CD4-positive, alpha-beta memory T cell (primary cell): Measurements from ENCODE around the gene MED27. TPM values are rescaled to one million over a fixed set of nuclear protein-coding genes. Genes with fewer than 3 reads are reported as not detected.

ENCODE experiments used
- CTCF ChIA-PET: fragments of 350-600 bp; sonication (Branson Sonifier 250); formaldehyde crosslinking; loops from one replicate; lab custom pipeline; 2021; ENCODE audit warnings: inconsistent platforms; ENCODE audit not compliant: partially characterized antibody; lab: Charles Lee
- POLR2A ChIA-PET: fragments of 350-600 bp; sonication (Branson Sonifier 250); formaldehyde crosslinking; loops from one replicate; lab custom pipeline; 2021; ENCODE audit not compliant: partially characterized antibody; lab: Charles Lee
- DNase-seq, 5 donors: peaks; one replicate each; pipeline versions ENCODE4 v3.0.0 to v3.0.0-alpha.2; 2020 to 2022; ENCODE audit warnings: mixed read lengths in 1 of 5
- H3K27ac ChIP-seq: one replicate; pipeline ENCODE4 v1.7.0; 2013; ENCODE audit warnings: low read depth, low read length
- H3K27me3 ChIP-seq: 2 replicates; pipeline ENCODE4 v1.7.0; 2013; ENCODE audit warnings: mild to moderate bottlenecking, low read length, moderate library complexity; ENCODE audit not compliant: insufficient read depth
- H3K36me3 ChIP-seq: 2 replicates; pipeline ENCODE4 v1.7.0; 2013; ENCODE audit warnings: mild to moderate bottlenecking, low read length, moderate library complexity; ENCODE audit not compliant: insufficient read depth
- H3K4me1 ChIP-seq: 2 replicates; pipeline ENCODE4 v1.7.0; 2013; ENCODE audit warnings: mild to moderate bottlenecking, low read length, moderate library complexity; ENCODE audit not compliant: insufficient read depth
- H3K4me3 ChIP-seq, 2 donors: one replicate each; pipeline ENCODE4 v1.7.0; 2013; ENCODE audit warnings: low read length in 2 of 2, mild to moderate bottlenecking in 1 of 2
- H3K9me3 ChIP-seq, 2 donors: one replicate each; pipeline ENCODE4 v1.7.0; 2013; ENCODE audit warnings: low read length in 2 of 2, control low read depth in 1 of 2; ENCODE audit not compliant: control insufficient read depth in 1 of 2
- H3K27ac Mint-ChIP-seq, 7 donors: one replicate each; pipeline ENCODE4 v1.8.0; 2020 to 2021; ENCODE audit warnings: mixed read lengths in 7 of 7, mild to moderate bottlenecking in 6 of 7, inconsistent platforms in 3 of 7, moderate library complexity in 3 of 7
- H3K27me3 Mint-ChIP-seq, 2 donors: one replicate each; pipeline ENCODE4 v1.8.0; 2020 to 2021; ENCODE audit warnings: mixed read lengths in 2 of 2
- H3K36me3 Mint-ChIP-seq, 2 donors: one replicate each; pipeline ENCODE4 v1.8.0; 2020 to 2021; ENCODE audit warnings: mixed read lengths in 2 of 2, inconsistent platforms in 1 of 2, mild to moderate bottlenecking in 1 of 2
- H3K4me1 Mint-ChIP-seq, 4 donors: one replicate each; pipeline ENCODE4 v1.8.0; 2020 to 2021; ENCODE audit warnings: mixed read lengths in 4 of 4, mild to moderate bottlenecking in 1 of 4
- H3K4me3 Mint-ChIP-seq, 8 donors: one replicate each; pipeline ENCODE4 v1.8.0; 2020 to 2021; ENCODE audit warnings: mixed read lengths in 8 of 8, mild to moderate bottlenecking in 7 of 8, moderate library complexity in 6 of 8, inconsistent platforms in 3 of 8
- H3K9me3 Mint-ChIP-seq, 8 donors: one replicate each; pipeline ENCODE4 v1.8.0; 2020 to 2021; ENCODE audit warnings: mixed read lengths in 8 of 8, mild to moderate bottlenecking in 5 of 8, inconsistent platforms in 3 of 8, moderate library complexity in 1 of 8
- intact Hi-C: fragments of 100-400 bp; cut with micrococcal nuclease; formaldehyde crosslinking; loops from one replicate; pipeline ENCODE4 v1.15.1; 2023
- polyA plus RNA-seq, 2 donors: library from polyadenylated mRNA; unstranded; fragments of 300-500 nt; fragmentation: Illumina TruSeq; gene quantifications; one replicate each; pipeline ENCODE4 v1.2.3, GENCODE V29; 2021
- total RNA-seq, 2 experiments: library from RNA; stranded (reverse); gene quantifications; one replicate each; pipeline ENCODE4 v1.2.3, GENCODE V29; 2021

The MED27 gene
- total and polyA plus RNA-seq, 4 experiments from 2014 or later, result 15.6 to 57.7 (median 29.3) TPM

DNA sequence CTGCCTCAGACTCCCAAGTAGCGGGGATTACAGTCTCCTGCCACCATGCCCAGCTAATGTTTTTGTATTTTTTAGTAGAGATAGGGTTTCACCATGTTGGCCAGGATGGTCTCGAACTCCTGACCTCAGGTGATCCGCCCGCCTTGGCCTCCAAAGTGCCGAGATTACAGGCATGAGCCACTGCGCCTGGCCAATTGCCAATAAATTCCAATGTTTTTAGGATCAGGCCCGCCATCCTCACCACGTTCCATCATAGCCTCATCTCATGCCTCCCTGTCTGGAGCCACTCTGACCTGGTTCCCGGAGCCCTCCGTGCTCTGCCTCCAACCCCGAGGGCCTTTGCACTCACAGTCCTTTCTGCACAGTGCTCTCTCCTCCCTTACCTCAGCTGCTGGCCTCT is 268.3 kb downstream of the MED27 start:
- Mint-ChIP-seq H3K27ac (no peak overlapping the region), H3K36me3 (no peaks in the 10 kb centered on the region), H3K4me1 (no peaks in the 10 kb centered on the region), H3K27me3 (peaks cover 17 to 32% of the 10 kb centered on the region in 2 donors), H3K4me3 (peak overlapping the region in 1 of 8 donors; percentile 53), H3K9me3 (no peaks in the 10 kb centered on the region)
- Histone ChIP-seq H3K4me3 (no peak overlapping the region), H3K9me3 (no peaks in the 10 kb centered on the region), H3K27me3 (no peaks in the 10 kb centered on the region), H3K4me1 (no peaks in the 10 kb centered on the region), H3K36me3 (no peaks in the 10 kb centered on the region), H3K27ac (no peak overlapping the region)
- DNase-seq, result no peak
- intact Hi-C loops, result no loop called here
- POLR2A ChIA-PET, result no interaction called here
- CTCF ChIA-PET, result no interaction called here

DNA sequence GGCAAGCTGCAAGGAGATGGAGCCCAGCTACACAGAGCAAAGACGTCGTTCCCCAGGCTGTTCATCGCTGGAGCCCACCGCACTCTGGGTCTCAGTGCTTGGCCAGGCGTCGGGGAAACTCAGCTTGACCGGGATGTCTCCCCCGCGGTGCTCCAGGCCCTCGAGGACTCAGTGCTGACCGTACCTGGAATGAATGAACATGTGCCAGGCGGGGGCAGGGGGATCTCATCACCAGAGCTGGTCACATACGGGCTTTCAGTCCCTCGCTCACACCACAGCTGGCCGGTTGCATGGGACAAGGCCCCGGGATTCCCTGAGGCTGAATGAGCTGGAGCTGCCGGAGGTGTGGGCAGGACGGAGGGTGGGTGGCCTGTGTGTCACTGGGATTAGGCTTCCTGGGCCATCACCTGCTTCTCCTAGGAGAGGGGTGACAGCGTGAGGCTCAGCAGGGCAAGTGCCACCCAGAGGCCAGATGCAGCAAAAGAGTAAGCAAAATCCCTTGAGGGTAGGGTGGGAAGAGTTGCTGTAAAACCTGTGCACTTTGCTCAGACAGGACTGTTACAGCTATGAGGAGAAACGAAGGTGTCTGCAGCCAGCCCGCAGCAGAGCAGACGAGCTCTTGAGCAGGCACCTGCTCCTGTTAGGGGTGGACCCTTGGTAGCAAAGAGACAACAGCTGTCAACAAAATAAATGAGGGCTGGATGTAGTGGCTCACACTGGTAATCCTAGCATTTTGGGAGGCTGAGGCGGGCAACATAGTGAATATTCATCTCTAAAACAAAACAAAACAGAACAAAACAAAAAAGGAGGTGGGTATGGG is 269.1 kb downstream of the MED27 start:
- Mint-ChIP-seq H3K4me1 (no peaks in the 10 kb centered on the region), H3K27me3 (peaks cover 17 to 26% of the 10 kb centered on the region in 2 donors), H3K4me3 (no peak overlapping the region), H3K27ac (no peak overlapping the region), H3K36me3 (no peaks in the 10 kb centered on the region), H3K9me3 (no peaks in the 10 kb centered on the region)
- H3K4me1 ChIP-seq, result no peaks in the 10 kb centered on the region
- no peak overlapping the region for H3K27ac ChIP-seq
- no peak for DNase-seq
- H3K36me3 ChIP-seq, result no peaks in the 10 kb centered on the region
- ChIA-PET POLR2A (no interaction called here), CTCF (interaction anchor here (0.9 kb wide), 1 partner anchor 55 kb away, joined by 3 read pairs; no protein-coding TSS in a partner anchor)
- no peak overlapping the region for H3K4me3 ChIP-seq
- H3K27me3 ChIP-seq, result no peaks in the 10 kb centered on the region
- intact Hi-C loops, result no loop called here
- H3K9me3 ChIP-seq, result no peaks in the 10 kb centered on the region

Other genes with a start within 250 kb of the MED27 start
- 1 to 10 TPM; 5.9 to 8.8 TPM for gene NTNG2, start 82.2 kb upstream of the MED27 start, total RNA-seq
- 1 to 10 TPM; 1.0 to 1.4 TPM for gene NTNG2, start 82.2 kb upstream of the MED27 start, polyA plus RNA-seq